Thoracic aorta (tissue), 2 donors: Measurements from ENCODE around the gene ZCCHC24. TPM values are rescaled to one million over a fixed set of nuclear protein-coding genes. Genes with fewer than 3 reads are reported as not detected.

Experiments
- ATAC-seq: fragments of 150-250 bp; one replicate; pipeline ENCODE4 v1.8.0; 2017; ENCODE audit warnings: low read depth; ENCODE audit not compliant: insufficient number of reproducible peaks, low FRiP score
- DNase-seq: peaks from one replicate; pipeline ENCODE4 v3.0.0-alpha.2; 2020; ENCODE audit warnings: low spot score
- H3K27ac ChIP-seq, 2 donors: fragments of 200-600 bp; sonication (generic); 1 replicate in 1 of 2; 2 replicates in 1 of 2; pipeline ENCODE4 v1.5.1; 2016; ENCODE audit warnings: mild to moderate bottlenecking in 2 of 2, moderate library complexity in 2 of 2
- H3K27me3 ChIP-seq: fragments of 200-600 bp; sonication (generic); replicated peaks from 2 replicates; pipeline ENCODE4 v1.6.0; 2016; ENCODE audit warnings: mild to moderate bottlenecking; ENCODE audit not compliant: insufficient read depth
- H3K36me3 ChIP-seq: fragments of 200-600 bp; sonication (generic); one replicate; pipeline ENCODE4 v1.5.1; 2016
- H3K4me1 ChIP-seq, 2 donors: fragments of 200-600 bp; sonication (generic); 1 replicate in 1 of 2; 2 replicates in 1 of 2; pipeline versions ENCODE4 v1.5.1 to v1.6.0; 2016; ENCODE audit warnings: low read depth in 2 of 2, mild to moderate bottlenecking in 1 of 2; ENCODE audit not compliant: control insufficient read depth in 1 of 2
- H3K4me3 ChIP-seq: fragments of 200-600 bp; sonication (generic); 2 replicates; pipeline ENCODE4 v1.5.1; 2016; ENCODE audit warnings: mild to moderate bottlenecking
- H3K9me3 ChIP-seq: fragments of 200-600 bp; sonication (generic); 2 replicates; pipeline ENCODE4 v1.5.1; 2016
- total RNA-seq, 2 donors: library from RNA; depleted of rRNA; stranded (reverse); fragments of >200 nt; gene quantifications; one replicate each; pipeline versions ENCODE4 v1.1.0 to v1.2.3, GENCODE V29; 2016
- TF ChIP-seq, protein P1 (sequence below): fragments of 200-600 bp; sonication (generic); IDR thresholded peaks from one replicate; pipeline ENCODE4 v1.5.1; 2019; ENCODE audit warnings: antibody characterized with exemption

The ZCCHC24 gene
- total RNA-seq, 2 donors from 2014 or later = 66.9 to 82.9 TPM

DNA sequence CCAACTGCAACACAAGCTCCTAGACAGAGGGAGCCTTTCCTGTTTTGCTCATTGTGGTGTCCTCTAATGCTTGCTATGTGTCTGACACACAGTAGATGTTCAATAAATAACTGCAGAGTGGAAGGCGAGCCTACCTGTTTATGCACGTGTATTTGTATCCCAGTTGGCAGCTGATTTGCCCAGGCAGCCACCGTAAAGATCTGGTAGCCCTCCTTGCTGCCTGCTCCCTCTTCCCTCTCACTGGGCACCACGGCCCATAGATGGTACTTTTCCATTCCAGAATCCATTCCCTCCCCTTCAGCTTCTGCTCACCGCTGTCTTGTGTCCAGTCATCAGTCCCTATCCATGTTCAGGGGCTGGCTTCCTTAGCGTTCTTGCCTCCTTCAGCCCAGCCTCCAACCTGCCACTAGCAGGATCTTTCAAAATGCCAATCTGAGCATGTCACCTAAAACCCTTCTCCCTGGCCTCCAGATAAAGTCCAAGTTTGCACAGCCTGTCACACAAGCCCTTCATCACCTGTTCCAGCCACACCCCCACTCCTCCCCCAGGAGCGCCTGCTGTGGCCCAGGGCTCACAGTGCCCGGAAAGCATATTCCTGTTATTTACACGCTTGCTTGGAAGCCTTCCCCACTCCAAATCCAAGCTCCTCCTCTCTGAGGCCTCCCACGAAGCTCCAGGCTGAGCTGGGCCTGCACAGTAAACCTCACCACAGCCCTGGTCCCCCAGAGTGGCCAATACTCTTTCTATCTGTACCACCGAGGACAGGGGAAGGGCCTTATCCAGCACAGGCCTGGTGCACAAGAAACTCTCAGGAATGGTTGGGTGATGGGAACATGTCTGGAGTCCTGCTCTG lies 21.0 kb downstream of the ZCCHC24 start:
- no peaks in the 10 kb centered on the region for H3K36me3 ChIP-seq
- no peak for DNase-seq
- peak overlapping the region; percentile 56 to 58 for H3K27ac ChIP-seq
- H3K4me1 ChIP-seq = peaks cover 37 to 50% of the 10 kb centered on the region in 2 donors
- TF ChIP-seq, protein P1, sequence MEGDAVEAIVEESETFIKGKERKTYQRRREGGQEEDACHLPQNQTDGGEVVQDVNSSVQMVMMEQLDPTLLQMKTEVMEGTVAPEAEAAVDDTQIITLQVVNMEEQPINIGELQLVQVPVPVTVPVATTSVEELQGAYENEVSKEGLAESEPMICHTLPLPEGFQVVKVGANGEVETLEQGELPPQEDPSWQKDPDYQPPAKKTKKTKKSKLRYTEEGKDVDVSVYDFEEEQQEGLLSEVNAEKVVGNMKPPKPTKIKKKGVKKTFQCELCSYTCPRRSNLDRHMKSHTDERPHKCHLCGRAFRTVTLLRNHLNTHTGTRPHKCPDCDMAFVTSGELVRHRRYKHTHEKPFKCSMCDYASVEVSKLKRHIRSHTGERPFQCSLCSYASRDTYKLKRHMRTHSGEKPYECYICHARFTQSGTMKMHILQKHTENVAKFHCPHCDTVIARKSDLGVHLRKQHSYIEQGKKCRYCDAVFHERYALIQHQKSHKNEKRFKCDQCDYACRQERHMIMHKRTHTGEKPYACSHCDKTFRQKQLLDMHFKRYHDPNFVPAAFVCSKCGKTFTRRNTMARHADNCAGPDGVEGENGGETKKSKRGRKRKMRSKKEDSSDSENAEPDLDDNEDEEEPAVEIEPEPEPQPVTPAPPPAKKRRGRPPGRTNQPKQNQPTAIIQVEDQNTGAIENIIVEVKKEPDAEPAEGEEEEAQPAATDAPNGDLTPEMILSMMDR = no peak
- no peak overlapping the region for H3K4me3 ChIP-seq
- no peak for ATAC-seq
- H3K27me3 ChIP-seq = no peaks in the 10 kb centered on the region
- no peaks in the 10 kb centered on the region for H3K9me3 ChIP-seq

- TF ChIP-seq, protein P1 = no peak
- Histone ChIP-seq H3K4me1 (peaks cover 43 to 69% of the 10 kb centered on the region in 2 donors), H3K4me3 (no peak overlapping the region), H3K9me3 (no peaks in the 10 kb centered on the region), H3K36me3 (peaks cover 11% of the 10 kb centered on the region), H3K27ac (peak overlapping the region; percentile 62 to 82), H3K27me3 (no peaks in the 10 kb centered on the region)
- no peak for DNase-seq
- peak; percentile 67 for ATAC-seq
These were observed 23.1 kb downstream of the ZCCHC24 start for GRCh38 chr10:79422178-79422892.

DNA sequence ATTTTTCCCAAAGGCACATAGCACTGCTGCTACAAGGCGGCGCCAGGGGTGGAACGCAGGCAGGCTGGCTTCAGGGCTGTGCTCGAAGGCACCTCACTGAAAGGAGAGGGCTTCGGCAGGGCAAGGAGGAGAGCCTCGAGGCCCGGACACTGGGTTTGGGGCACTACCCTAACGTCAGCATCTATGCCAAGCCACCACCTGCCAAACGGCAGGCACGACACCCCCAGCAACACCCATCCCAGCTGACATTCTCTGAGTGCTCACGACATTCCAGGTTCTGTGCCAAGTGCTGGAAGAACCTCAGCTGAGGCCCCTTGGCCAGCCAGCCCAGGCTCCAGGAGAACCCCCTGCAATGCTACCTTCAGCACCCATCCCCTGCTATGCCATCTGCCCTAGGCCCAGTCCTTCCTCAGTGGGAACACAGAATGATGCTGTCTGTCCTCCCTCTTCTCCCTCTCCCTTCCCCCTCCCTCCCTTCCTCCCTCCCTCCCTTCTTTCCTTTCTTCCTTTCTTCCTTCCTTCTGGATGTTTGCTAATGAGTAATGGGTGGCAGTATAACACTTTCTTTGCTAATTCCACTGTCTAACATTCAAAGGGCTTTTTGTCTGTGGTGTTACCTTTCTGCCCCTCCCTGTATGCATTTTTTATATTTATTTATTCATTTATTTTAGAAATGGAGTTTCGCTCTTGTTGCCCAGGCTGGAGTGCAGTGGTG lies 24.3 kb downstream of the ZCCHC24 start:
- DNase-seq (no peak), ATAC-seq (no peak)
- Histone ChIP-seq H3K36me3 (peaks cover 11% of the 10 kb centered on the region), H3K27ac (peak overlapping the region; percentile 62 to 82), H3K9me3 (no peaks in the 10 kb centered on the region), H3K27me3 (no peaks in the 10 kb centered on the region), H3K4me3 (no peak overlapping the region), H3K4me1 (peaks cover 47 to 81% of the 10 kb centered on the region in 2 donors)
- TF ChIP-seq, protein P1 = no peak

GRCh38 chr10:79418886-79419595 lies 26.4 kb downstream of the ZCCHC24 start:
- peaks cover 16% of the 10 kb centered on the region for H3K36me3 ChIP-seq
- peaks cover 42 to 72% of the 10 kb centered on the region in 2 donors for H3K4me1 ChIP-seq

More at GRCh38 chr10:79418886-79419595, 26.4 kb downstream of the ZCCHC24 start:
- ATAC-seq (no peak), DNase-seq (no peak)
- H3K4me3 ChIP-seq = no peak overlapping the region
- TF ChIP-seq, protein P1 = no peak
- no peaks in the 10 kb centered on the region for H3K9me3 ChIP-seq
- no peak overlapping the region for H3K27ac ChIP-seq
- no peaks in the 10 kb centered on the region for H3K27me3 ChIP-seq
